Liver (tissue), 9 donors: ENCODE data around the gene PPFIA2. TPM values are rescaled to one million over a fixed set of nuclear protein-coding genes. Genes with fewer than 3 reads are reported as not detected.

Experiments
- DNase-seq: peaks from one replicate; pipeline ENCODE4 v3.0.0-alpha.2; 2017; ENCODE audit warnings: low spot score
- H3K27ac ChIP-seq, 2 donors: one replicate each; pipeline ENCODE4 v1.7.0; 2013; ENCODE audit warnings: inconsistent platforms in 2 of 2, low read length in 2 of 2, control low read depth in 1 of 2, low read depth in 1 of 2, mild to moderate bottlenecking in 1 of 2
- H3K27me3 ChIP-seq, 4 donors: one replicate each; pipeline versions ENCODE4 v1.6.1 to v1.7.0; 2013; ENCODE audit warnings: low read length in 3 of 4, inconsistent platforms in 1 of 4, mild to moderate bottlenecking in 1 of 4, moderate library complexity in 1 of 4; ENCODE audit not compliant: control insufficient read depth in 4 of 4, insufficient read depth in 4 of 4
- H3K36me3 ChIP-seq, 4 donors: one replicate each; pipeline versions ENCODE4 v1.6.1 to v1.7.0; 2013; ENCODE audit warnings: low read length in 3 of 4, mild to moderate bottlenecking in 3 of 4, low read depth in 1 of 4, moderate library complexity in 1 of 4; ENCODE audit not compliant: control insufficient read depth in 4 of 4, insufficient read depth in 3 of 4
- H3K4me1 ChIP-seq, 4 donors: one replicate each; pipeline versions ENCODE4 v1.6.1 to v1.7.0; 2013; ENCODE audit warnings: low read length in 3 of 4, mild to moderate bottlenecking in 3 of 4, moderate library complexity in 1 of 4; ENCODE audit not compliant: control insufficient read depth in 4 of 4, insufficient read depth in 4 of 4
- H3K4me3 ChIP-seq, 3 donors: one replicate each; pipeline versions ENCODE4 v1.6.1 to v1.7.0; 2013; ENCODE audit warnings: low read length in 3 of 3, control low read depth in 1 of 3, low read depth in 1 of 3, mild to moderate bottlenecking in 1 of 3
- H3K9ac ChIP-seq, 2 donors: one replicate each; pipeline ENCODE4 v1.7.0; 2013; ENCODE audit warnings: low read length in 2 of 2, mild to moderate bottlenecking in 2 of 2, moderate library complexity in 2 of 2, control low read depth in 1 of 2, low read depth in 1 of 2
- H3K9me3 ChIP-seq, 4 donors: one replicate each; pipeline versions ENCODE4 v1.6.1 to v1.7.0; 2013; ENCODE audit warnings: low read length in 3 of 4; ENCODE audit not compliant: control insufficient read depth in 4 of 4
- ATF3 ChIP-seq: IDR thresholded peaks from 2 replicates; pipeline ENCODE4 v1.6.1; 2016; ENCODE audit warnings: antibody characterized with exemption
- EGR1 ChIP-seq, 2 donors: IDR thresholded peaks; 2 replicates each; pipeline ENCODE4 v1.6.1; 2016 to 2018; ENCODE audit warnings: antibody characterized with exemption in 2 of 2, low read depth in 2 of 2
- FOXA1 ChIP-seq: IDR thresholded peaks from 2 replicates; pipeline ENCODE4 v1.6.1; 2016; ENCODE audit warnings: antibody characterized with exemption
- GABPA ChIP-seq, 2 donors: IDR thresholded peaks in 1 of 2; conservative IDR thresholded peaks in 1 of 2; 2 replicates each; pipeline ENCODE4 v1.6.1; 2016; ENCODE audit warnings: antibody characterized with exemption in 2 of 2, mild to moderate bottlenecking in 1 of 2, moderate library complexity in 1 of 2
- HNF4A ChIP-seq, 2 donors: conservative IDR thresholded peaks; 2 replicates each; pipeline ENCODE4 v1.6.1; 2016; ENCODE audit warnings: antibody characterized with exemption in 2 of 2, mild to moderate bottlenecking in 2 of 2
- HNF4G ChIP-seq: IDR thresholded peaks from 2 replicates; pipeline ENCODE4 v1.6.1; 2016; ENCODE audit warnings: antibody characterized with exemption
- JUND ChIP-seq, 2 donors: IDR thresholded peaks; 2 replicates each; pipeline ENCODE4 v1.6.1; 2016; ENCODE audit warnings: antibody characterized with exemption in 2 of 2
- MAX ChIP-seq: IDR thresholded peaks from 2 replicates; pipeline ENCODE4 v1.6.1; 2016; ENCODE audit warnings: antibody characterized with exemption
- NR2F2 ChIP-seq: IDR thresholded peaks from 2 replicates; pipeline ENCODE4 v1.6.1; 2016; ENCODE audit warnings: antibody characterized with exemption
- RAD21 ChIP-seq, 2 donors: IDR thresholded peaks; 2 replicates each; pipeline ENCODE4 v1.6.1; 2016; ENCODE audit warnings: antibody characterized with exemption in 2 of 2, mild to moderate bottlenecking in 2 of 2
- REST ChIP-seq: IDR thresholded peaks from 2 replicates; pipeline ENCODE4 v1.6.1; 2016; ENCODE audit warnings: antibody characterized with exemption, mild to moderate bottlenecking
- SP1 ChIP-seq: IDR thresholded peaks from 2 replicates; pipeline ENCODE4 v1.6.1; 2018; ENCODE audit warnings: antibody characterized with exemption, mild to moderate bottlenecking
- TAF1 ChIP-seq: conservative IDR thresholded peaks from 2 replicates; pipeline ENCODE4 v1.6.1; 2016; ENCODE audit warnings: antibody characterized with exemption, mild to moderate bottlenecking
- YY1 ChIP-seq: IDR thresholded peaks from 2 replicates; pipeline ENCODE4 v1.6.1; 2016; ENCODE audit warnings: antibody characterized with exemption, mild to moderate bottlenecking
- ZBTB33 ChIP-seq: IDR thresholded peaks from 2 replicates; pipeline ENCODE4 v1.6.1; 2016; ENCODE audit warnings: antibody characterized with exemption
- WGBS: extraction: QIAGEN DNeasy Blood & Tissue Kit; methylation state at CpG from one replicate; pipeline ENCODE4 v1.1.7; 2013; 5-methylcytosine and 5-hydroxymethylcytosine counted together
- polyA plus RNA-seq, 2 donors: library from polyadenylated mRNA; stranded (reverse) in 1 of 2; unstranded in 1 of 2; fragments of 200-250 nt in 1 of 2; fragments of >200 nt in 1 of 2; fragmentation: Nextera tagmentation in 1 of 2; extraction: Ambion mirVana in 1 of 2; gene quantifications; one replicate each; pipeline versions ENCODE4 v1.2.1 to v1.2.3, GENCODE V29; 2013 to 2015
- total RNA-seq, 2 donors: library from RNA; depleted of rRNA; stranded (reverse); fragments of >200 nt; gene quantifications; one replicate each; pipeline ENCODE4 v1.2.3, GENCODE V29; 2014
- TF ChIP-seq, protein P1 (sequence below): fragments of 150-350 bp; IDR thresholded peaks from 2 replicates; pipeline ENCODE4 v1.5.1; 2017; ENCODE audit warnings: improper control_type of control experiment, low read depth, low read length; ENCODE audit not compliant: missing input control
- donor health status: healthy.
- donor health status: healthy.
- donor health status: healthy.
- donor health status: healthy.
- donor health status: healthy.

Gene PPFIA2
- total and polyA plus RNA-seq, 4 donors, result 0.05 to 0.50 (median 0.22) TPM; not detected in 1

DNA sequence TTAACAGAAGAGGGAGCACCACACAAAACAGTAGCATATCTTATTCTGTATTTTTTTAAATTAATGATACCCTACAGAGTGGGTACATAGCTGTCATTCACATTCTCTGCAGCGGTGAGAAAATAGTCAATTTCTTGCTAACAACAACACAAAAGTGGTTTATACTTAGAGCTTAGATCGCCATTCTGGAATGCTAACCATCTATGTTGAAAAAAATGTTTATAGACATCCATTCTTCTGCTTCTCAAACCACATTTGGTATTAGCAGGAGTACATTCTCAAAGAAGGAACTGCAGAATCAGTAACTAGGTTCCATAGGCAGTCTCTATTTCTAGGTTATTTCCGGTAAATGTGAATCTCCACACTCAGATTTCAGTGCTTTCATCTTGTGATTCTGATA, 185.9 kb downstream of the PPFIA2 start:
- Histone ChIP-seq H3K4me3 (no peak overlapping the region), H3K9ac (no peak overlapping the region), H3K4me1 (no peaks in the 10 kb centered on the region), H3K27me3 (no peaks in the 10 kb centered on the region), H3K9me3 (no peaks in the 10 kb centered on the region), H3K36me3 (no peaks in the 10 kb centered on the region), H3K27ac (no peak overlapping the region)
- DNase-seq, result no peak
- WGBS, result 71% methylated on average over 3 of the region's 3 CpGs
- TF ChIP-seq NR2F2 (no peak), GABPA (IDR thresholded peaks at IDR 0.05 in 1 of 2, conservative IDR thresholded peaks at IDR 0.05 in 1 of 2) (no peak), TAF1 (no peak), SP1 (no peak), MAX (no peak), FOXA1 (no peak), EGR1 (IDR thresholded peaks at IDR 0.05; ENCODE audit: low read depth in 2 of 2) (no peak), HNF4G (no peak), JUND (IDR thresholded peaks at IDR 0.05) (no peak)
- TF ChIP-seq, protein P1, sequence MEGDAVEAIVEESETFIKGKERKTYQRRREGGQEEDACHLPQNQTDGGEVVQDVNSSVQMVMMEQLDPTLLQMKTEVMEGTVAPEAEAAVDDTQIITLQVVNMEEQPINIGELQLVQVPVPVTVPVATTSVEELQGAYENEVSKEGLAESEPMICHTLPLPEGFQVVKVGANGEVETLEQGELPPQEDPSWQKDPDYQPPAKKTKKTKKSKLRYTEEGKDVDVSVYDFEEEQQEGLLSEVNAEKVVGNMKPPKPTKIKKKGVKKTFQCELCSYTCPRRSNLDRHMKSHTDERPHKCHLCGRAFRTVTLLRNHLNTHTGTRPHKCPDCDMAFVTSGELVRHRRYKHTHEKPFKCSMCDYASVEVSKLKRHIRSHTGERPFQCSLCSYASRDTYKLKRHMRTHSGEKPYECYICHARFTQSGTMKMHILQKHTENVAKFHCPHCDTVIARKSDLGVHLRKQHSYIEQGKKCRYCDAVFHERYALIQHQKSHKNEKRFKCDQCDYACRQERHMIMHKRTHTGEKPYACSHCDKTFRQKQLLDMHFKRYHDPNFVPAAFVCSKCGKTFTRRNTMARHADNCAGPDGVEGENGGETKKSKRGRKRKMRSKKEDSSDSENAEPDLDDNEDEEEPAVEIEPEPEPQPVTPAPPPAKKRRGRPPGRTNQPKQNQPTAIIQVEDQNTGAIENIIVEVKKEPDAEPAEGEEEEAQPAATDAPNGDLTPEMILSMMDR, result no peak

DNA sequence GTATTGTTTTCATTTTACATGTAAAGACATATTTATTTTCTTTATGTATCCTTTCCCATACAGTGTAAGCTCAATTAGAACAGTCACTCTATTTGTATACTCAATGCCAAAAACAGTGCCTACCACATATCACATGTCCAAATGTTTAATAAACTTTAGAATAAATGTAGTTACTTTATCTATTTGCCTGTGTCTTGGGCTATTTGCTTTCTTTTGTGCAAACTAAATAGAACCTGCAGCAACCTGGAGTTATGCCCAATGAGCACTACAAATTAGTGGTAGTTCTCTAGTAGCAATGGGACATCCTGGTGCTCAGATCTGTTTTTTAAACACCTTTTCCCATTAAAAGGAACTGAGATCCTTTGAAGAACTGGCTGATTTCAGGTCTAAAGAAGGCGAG, 186.7 kb downstream of the PPFIA2 start:
- no peak overlapping the region for H3K4me3 ChIP-seq
- no peaks in the 10 kb centered on the region for H3K9me3 ChIP-seq
- H3K9ac ChIP-seq, result no peak overlapping the region
- H3K27me3 ChIP-seq, result no peaks in the 10 kb centered on the region
- no peak overlapping the region for H3K27ac ChIP-seq
- TF ChIP-seq FOXA1, result no peak
- no peak for TF ChIP-seq YY1
- no peak for TF ChIP-seq JUND (IDR thresholded peaks at IDR 0.05)
- TF ChIP-seq RAD21 (IDR thresholded peaks at IDR 0.05), result no peak
- TF ChIP-seq ZBTB33, result no peak
- TF ChIP-seq, protein P1, result no peak
- no peak for TF ChIP-seq REST
- no peak for TF ChIP-seq HNF4G
- no peak for TF ChIP-seq ATF3
- no peak for TF ChIP-seq TAF1
- TF ChIP-seq GABPA (IDR thresholded peaks at IDR 0.05 in 1 of 2, conservative IDR thresholded peaks at IDR 0.05 in 1 of 2), result no peak
- no peak for TF ChIP-seq MAX
- no peak for TF ChIP-seq HNF4A (conservative IDR thresholded peaks at IDR 0.05)
- H3K36me3 ChIP-seq, result no peaks in the 10 kb centered on the region
- WGBS, result 30% methylated on average over 1 of the region's 1 CpG
- no peaks in the 10 kb centered on the region for H3K4me1 ChIP-seq
- no peak for DNase-seq
